GM10847 (cell line): Measurements from ENCODE around the gene MEF2C.

Source experiments
- POLR2A ChIP-seq: IDR thresholded peaks from 2 replicates; pipeline ENCODE4 v1.6.1; 2011; ENCODE audit not compliant: insufficient read length; ENCODE audit errors: extremely low read depth

Gene MEF2C

DNA sequence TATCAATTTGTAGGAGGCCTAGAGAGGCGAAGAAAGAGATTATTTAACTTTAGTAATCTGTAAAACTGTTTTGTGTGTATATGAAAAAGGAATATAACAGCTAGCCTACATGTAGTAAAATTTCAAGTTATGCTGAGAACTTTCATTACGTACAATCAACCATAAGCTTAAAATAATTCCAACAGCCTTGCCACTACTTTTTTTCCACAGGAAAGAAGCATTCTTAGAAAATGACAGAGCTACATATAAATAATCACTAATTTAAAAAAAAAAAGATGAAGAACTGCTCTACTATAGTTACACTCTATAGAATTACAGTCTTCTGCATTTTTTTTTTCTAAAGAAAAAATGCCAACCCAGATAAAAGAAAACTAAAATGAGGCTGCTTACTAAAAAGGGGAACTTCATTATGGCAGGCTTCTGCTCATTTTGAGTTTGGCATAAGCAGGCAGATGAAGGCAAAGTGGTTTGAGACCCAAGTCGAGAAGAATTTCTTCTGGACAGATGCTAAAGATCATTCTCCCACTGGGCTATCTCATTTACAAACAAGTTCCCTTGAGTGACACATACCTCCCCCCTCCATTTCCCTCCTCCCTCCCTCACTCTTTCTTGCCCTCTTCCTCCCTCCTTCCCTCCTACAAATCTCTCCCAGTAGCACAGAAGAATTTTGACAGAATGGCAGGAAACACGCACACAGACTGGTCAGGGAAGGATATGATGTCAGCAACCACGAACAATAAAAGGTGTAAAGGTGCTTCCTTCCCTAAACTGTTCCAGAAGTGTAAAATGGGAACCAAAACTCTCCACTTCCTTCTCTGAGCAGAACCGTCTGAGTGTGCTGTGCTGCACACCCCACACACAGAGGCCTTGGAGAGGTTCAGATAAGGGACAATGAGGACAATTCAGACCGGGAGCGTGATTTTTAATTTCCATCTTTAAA, 56.1 kb downstream of the MEF2C start:
- no peak for TF ChIP-seq POLR2A

- no peak for TF ChIP-seq POLR2A
Observed at GRCh38 chr5:88825584-88826315, 57.2 kb downstream of the MEF2C start.

DNA sequence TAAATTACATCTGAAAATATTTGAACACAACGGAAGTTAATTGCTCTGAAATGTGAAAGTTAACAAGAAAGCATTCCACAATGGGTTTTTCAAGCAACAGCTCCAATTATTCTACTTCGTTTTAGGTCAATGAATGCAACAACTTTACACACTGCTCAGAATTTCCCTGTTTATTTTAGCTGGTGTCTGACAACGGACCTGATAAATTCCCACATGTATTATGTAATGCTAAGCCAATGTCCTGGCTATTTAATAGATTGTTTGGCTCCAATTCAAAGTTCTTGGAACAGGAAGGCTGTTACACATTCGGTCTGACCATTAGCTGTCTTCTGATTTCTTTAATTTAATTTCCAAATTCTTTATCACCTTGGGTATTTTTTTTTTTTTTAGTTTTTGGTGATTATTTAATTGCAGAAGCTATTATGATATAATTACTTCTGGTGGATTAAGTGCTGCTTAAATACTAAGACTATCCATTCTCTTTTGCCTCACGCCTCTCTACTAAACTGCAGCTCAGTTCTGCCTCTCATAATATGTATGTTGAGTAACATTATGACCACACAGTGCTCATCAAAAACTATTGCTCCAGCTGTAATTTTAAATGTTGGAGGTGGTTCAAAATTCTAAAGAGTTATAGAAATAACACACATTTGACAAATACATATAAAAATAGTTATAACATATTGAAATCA, 57.9 kb downstream of the MEF2C start:
- no peak for TF ChIP-seq POLR2A

DNA sequence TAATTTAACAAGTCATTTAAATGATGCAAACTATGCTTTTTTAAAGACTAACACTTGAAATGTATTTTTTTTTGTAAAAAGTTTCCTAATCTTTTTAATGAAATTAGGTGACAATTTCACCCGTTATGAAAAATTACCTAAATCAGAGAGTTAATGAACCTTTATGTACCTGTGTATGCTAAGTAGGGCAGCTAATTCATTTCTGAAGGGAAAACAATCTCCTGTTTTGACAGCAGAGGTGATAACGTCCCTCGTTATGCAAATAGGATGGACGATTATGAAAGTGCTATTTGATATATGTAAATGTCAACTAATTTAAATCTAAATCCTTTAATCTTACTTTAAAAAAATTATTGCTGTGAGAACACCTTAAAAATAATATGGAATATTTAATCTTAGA, 58.8 kb downstream of the MEF2C start:
- TF ChIP-seq POLR2A, result no peak

DNA sequence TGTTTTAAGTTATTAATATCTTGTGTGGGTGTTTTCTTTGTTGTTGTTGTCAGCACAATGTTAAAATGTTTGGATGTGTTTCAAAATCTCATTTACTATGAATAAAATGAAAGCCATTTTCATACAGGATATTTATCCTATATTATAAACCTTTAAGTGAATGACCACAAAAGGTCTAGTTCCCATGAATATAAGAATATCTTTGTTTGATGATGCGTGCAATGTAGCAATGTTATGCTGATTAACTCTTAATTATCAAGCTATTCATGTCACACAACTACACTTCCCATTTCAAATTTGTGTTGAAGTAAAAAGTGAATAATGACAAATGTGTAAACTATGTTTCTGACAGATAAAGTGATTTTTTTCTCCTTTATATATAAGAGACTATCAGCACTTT, 59.8 kb downstream of the MEF2C start:
- TF ChIP-seq POLR2A, result no peak

- TF ChIP-seq POLR2A, result no peak
Observed at GRCh38 chr5:88821161-88821560, 61.8 kb downstream of the MEF2C start.

GRCh38 chr5:88820581-88820980, 62.4 kb downstream of the MEF2C start:
- TF ChIP-seq POLR2A, result no peak

DNA sequence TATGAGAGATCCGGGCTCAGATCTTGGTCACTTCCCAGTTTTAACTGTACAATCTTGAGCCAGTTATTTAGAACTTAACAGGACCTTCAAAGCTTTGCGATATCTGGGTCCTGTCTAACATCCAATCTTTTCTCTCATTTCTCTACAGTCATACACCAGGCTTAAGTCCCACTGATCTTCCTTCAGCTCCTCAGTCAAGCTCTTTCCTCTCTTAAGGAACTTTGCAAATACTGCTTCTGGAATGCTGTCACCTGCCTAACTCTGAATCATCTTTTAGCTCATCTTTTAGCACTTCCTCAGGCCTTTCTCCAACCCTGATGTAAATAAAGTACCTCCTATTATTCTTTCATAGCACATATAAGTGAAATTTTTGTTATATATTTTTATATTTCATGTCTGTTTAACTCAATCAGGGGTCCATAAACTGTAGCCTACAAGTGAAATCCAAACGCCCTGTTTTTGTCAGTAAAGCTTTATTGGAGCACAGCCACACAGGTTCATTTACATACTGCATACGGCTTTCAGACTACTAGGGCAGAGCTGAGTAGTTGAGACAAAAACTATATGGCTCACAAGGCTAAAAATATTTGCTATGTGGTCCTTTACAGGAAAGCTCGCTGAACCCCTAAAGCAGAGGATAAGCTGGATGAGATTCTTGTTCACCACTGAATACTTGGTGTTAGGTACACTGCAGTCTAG, 63.5 kb downstream of the MEF2C start:
- no peak for TF ChIP-seq POLR2A

GRCh38 chr5:88818296-88818695, 64.7 kb downstream of the MEF2C start:
- TF ChIP-seq POLR2A, result no peak

GRCh38 chr5:88816195-88816594, 66.8 kb downstream of the MEF2C start:
- no peak for TF ChIP-seq POLR2A

DNA sequence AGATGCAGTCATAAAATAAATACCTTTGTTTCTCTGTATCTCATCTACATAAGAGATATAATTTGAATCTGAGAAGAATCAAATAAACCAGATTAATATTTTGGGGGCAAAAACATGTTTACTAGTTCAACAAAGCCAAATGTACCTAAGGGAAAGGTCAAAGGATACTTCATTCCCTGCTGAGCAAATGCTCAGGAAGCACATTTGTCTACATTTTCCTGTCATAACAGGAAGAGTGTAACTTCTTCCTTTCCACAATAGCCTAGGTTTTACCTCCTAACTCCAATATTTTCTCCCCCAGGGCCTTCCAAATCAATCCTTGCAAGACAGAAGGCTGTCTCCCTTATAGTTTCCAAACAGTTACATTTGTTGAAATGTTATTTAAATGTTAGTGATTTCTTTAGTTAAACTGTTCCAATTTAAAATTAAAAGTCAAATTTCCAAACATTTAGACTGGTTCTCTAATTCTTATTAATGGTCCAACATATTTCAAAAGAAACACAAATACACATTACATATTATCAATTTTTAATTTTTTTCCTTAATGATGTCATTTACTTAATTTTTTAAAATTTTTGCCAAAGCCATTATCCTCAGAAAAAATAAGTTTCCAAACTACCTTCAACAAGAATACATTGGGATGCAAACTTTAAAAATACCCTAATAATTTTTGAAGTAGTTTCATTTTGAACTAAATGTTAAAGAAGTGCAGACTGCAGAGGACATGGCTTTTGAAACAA, 67.8 kb downstream of the MEF2C start:
- no peak for TF ChIP-seq POLR2A

- no peak for TF ChIP-seq POLR2A
Observed at GRCh38 chr5:88813805-88814575, 69.0 kb downstream of the MEF2C start.

DNA sequence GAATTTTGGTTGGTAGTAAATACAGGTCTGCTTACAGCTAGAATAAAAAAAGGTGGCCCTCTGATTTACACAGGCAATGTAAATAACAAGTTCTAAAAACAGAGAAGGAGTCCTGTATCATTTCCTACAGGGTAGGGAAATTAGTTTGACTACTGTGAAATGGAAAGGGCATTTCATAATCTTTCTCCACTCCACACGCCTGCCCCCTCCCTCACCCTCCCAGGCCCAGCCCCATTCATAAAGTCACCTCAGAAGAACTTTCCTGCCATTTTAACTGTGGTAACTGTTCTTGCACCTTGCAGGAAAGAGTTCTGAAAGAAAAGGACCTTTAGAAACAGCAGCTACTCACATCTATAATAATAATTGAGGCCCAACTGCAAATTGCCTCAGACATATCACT, 69.7 kb downstream of the MEF2C start:
- TF ChIP-seq POLR2A, result no peak

GRCh38 chr5:88808153-88808552, 74.8 kb downstream of the MEF2C start:
- TF ChIP-seq POLR2A, result no peak

DNA sequence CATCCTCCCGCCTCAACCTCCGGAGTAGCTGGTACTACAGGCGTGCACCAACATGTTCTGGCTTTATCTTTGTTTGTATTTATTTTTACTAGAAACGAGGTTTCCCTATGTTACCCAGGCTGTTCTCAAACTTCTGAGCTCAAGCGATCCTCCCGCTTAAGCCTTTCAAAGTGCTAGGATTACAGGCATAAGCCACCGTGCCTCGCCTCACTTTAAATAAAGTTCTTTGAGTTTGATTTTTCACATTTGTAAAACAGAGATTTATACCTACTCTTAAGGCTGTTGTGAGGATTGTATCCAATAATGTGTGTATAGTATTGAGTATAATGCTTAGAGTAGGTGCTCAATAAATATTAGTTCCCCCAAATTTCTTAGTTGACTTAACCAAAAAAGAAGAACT, 75.7 kb downstream of the MEF2C start:
- no peak for TF ChIP-seq POLR2A
